Breast epithelium (tissue), 4 donors: Measurements from ENCODE around the gene POSTN. TPM values are rescaled to one million over a fixed set of nuclear protein-coding genes. Genes with fewer than 3 reads are reported as not detected.

Experiments
- DNase-seq, 2 donors: peaks; one replicate each; pipeline ENCODE4 v3.0.0-alpha.2; 2019; ENCODE audit warnings: low spot score in 2 of 2
- H3K27ac ChIP-seq, 2 donors: fragments of 200-600 bp; sonication (generic) in 1 of 2; one replicate each; pipeline ENCODE4 v1.5.1; 2016 to 2019; ENCODE audit warnings: mild to moderate bottlenecking in 1 of 2
- H3K27me3 ChIP-seq, 2 donors: fragments of 200-600 bp; sonication (generic) in 1 of 2; one replicate each; pipeline versions ENCODE4 v1.5.1 to v1.6.0; 2017 to 2019; ENCODE audit warnings: control low read depth in 1 of 2, mild to moderate bottlenecking in 1 of 2
- H3K36me3 ChIP-seq: fragments of 200-600 bp; one replicate; pipeline ENCODE4 v1.5.1; 2019
- H3K4me1 ChIP-seq, 2 donors: fragments of 200-600 bp; sonication (generic); one replicate each; pipeline ENCODE4 v1.5.1; 2016 to 2019; ENCODE audit warnings: control low read depth in 1 of 2
- H3K4me3 ChIP-seq, 3 donors: fragments of 200-600 bp; sonication (generic); 1 replicate in 2 of 3; 2 replicates in 1 of 3; pipeline ENCODE4 v1.5.1; 2016 to 2019; ENCODE audit warnings: mild to moderate bottlenecking in 3 of 3, moderate library complexity in 2 of 3
- H3K9me3 ChIP-seq, 2 donors: fragments of 200-600 bp; sonication (generic) in 1 of 2; one replicate each; pipeline ENCODE4 v1.5.1; 2016 to 2019; ENCODE audit warnings: control low read depth in 1 of 2
- POLR2A ChIP-seq: fragments of 450-650 bp; IDR thresholded peaks from one replicate; pipeline ENCODE4 v1.6.1; 2016; ENCODE audit warnings: antibody characterized with exemption, mild to moderate bottlenecking, moderate library complexity
- POLR2AphosphoS5 ChIP-seq, 3 donors: sonication (generic); formaldehyde crosslinking; IDR thresholded peaks; one replicate each; pipeline ENCODE4 v1.6.1; 2017; ENCODE audit warnings: antibody characterized with exemption in 3 of 3
- intact Hi-C: fragments of 100-400 bp; cut with DNase I; formaldehyde crosslinking; loops from one replicate; pipeline ENCODE4 v1.15.1; 2023; ENCODE audit warnings: low total_unique reads
- total RNA-seq, 3 donors: library from RNA; depleted of rRNA; stranded (reverse); fragments of >200 nt; gene quantifications; one replicate each; pipeline ENCODE4 v1.1.0, GENCODE V29; 2016
- TF ChIP-seq, protein P1 (sequence below), 3 donors: fragments of 450-650 bp; IDR thresholded peaks; one replicate each; pipeline ENCODE4 v1.5.1; 2016 to 2017; ENCODE audit warnings: antibody characterized with exemption in 3 of 3, mild to moderate bottlenecking in 3 of 3, moderate library complexity in 3 of 3

POSTN gene, protein sequence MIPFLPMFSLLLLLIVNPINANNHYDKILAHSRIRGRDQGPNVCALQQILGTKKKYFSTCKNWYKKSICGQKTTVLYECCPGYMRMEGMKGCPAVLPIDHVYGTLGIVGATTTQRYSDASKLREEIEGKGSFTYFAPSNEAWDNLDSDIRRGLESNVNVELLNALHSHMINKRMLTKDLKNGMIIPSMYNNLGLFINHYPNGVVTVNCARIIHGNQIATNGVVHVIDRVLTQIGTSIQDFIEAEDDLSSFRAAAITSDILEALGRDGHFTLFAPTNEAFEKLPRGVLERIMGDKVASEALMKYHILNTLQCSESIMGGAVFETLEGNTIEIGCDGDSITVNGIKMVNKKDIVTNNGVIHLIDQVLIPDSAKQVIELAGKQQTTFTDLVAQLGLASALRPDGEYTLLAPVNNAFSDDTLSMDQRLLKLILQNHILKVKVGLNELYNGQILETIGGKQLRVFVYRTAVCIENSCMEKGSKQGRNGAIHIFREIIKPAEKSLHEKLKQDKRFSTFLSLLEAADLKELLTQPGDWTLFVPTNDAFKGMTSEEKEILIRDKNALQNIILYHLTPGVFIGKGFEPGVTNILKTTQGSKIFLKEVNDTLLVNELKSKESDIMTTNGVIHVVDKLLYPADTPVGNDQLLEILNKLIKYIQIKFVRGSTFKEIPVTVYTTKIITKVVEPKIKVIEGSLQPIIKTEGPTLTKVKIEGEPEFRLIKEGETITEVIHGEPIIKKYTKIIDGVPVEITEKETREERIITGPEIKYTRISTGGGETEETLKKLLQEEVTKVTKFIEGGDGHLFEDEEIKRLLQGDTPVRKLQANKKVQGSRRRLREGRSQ
- 10 to 100 TPM; 20.1 to 30.8 (median 27.8) TPM for total RNA-seq

DNA sequence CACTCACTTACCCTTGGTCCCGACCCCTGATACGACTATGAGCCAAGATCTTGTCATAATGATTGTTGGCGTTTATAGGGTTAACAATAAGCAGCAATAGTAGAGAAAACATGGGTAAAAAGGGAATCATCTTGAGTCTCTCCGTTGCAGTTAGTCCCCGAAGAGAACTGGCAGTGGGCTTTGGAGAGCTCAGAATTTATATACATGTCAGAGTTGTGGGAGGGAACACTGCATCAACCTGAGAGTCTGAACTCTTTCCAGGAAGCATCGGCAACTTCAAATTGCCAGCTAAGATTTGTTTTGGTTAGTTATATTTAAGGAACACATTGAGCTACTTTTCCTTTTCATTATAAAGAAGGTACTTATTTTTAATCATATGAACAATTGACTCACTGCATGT lies at the start of gene POSTN:
Gene POSTN (minus strand): TSS at position 172 of the 400 bp plus-strand sequence. CDS start 42 bp downstream, at position 130.
- Histone ChIP-seq H3K4me3 (peak within 1 kb of the TSS; percentile 3 to 50 (median 36)), H3K27me3 (no peaks in the 10 kb centered on the region), H3K4me1 (no peaks in the 10 kb centered on the region), H3K9me3 (no peaks in the 10 kb centered on the region), H3K36me3 (no peaks in the 10 kb centered on the region), H3K27ac (peak within 1 kb of the TSS; percentile 46 to 59)
- DNase-seq = no peak
- TF ChIP-seq POLR2A (no peak), POLR2AphosphoS5 (IDR thresholded peaks at IDR 0.05) (no peak)
- TF ChIP-seq, protein P1, sequence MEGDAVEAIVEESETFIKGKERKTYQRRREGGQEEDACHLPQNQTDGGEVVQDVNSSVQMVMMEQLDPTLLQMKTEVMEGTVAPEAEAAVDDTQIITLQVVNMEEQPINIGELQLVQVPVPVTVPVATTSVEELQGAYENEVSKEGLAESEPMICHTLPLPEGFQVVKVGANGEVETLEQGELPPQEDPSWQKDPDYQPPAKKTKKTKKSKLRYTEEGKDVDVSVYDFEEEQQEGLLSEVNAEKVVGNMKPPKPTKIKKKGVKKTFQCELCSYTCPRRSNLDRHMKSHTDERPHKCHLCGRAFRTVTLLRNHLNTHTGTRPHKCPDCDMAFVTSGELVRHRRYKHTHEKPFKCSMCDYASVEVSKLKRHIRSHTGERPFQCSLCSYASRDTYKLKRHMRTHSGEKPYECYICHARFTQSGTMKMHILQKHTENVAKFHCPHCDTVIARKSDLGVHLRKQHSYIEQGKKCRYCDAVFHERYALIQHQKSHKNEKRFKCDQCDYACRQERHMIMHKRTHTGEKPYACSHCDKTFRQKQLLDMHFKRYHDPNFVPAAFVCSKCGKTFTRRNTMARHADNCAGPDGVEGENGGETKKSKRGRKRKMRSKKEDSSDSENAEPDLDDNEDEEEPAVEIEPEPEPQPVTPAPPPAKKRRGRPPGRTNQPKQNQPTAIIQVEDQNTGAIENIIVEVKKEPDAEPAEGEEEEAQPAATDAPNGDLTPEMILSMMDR (IDR thresholded peaks at IDR 0.05) = no peak
- intact Hi-C loops = no loop called here

DNA sequence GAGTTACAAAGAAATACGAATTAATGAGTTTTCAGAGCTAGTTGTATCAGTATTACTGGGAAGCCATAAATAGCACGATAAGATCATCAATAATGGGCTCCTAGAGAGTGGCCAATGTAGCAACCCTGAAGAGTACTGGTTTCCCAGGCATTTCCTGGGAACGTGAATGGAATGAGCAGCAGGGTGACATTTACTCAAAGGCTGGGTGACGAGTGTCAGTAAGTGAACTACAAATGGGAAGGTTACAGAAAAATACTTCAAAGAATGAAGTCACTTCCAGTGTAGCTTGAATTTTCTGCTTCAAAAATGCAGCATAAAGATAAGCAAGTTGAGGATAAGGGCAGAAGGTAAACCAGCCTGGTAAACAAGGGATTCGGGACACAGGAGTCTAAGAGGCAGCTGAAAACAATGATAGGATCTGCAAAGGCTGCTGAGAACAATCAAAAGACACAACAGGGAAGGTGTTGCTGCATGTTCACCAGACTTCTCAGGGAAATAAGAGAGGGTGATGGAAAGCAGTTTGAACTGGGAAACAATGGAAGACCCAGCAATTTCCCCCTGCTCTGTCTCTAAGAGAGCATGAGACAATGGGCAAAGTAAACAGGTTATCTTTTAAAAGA lies 48.6 kb upstream of the POSTN start:
- no peak for DNase-seq
- Histone ChIP-seq H3K4me1 (no peaks in the 10 kb centered on the region), H3K27ac (no peak overlapping the region), H3K36me3 (no peaks in the 10 kb centered on the region), H3K4me3 (no peak overlapping the region), H3K27me3 (peaks cover 0 to 3% of the 10 kb centered on the region in 2 donors), H3K9me3 (no peaks in the 10 kb centered on the region)
- no peak for TF ChIP-seq POLR2AphosphoS5 (IDR thresholded peaks at IDR 0.05)
- TF ChIP-seq, protein P1 (IDR thresholded peaks at IDR 0.05) = no peak
- intact Hi-C loops = no loop called here

DNA sequence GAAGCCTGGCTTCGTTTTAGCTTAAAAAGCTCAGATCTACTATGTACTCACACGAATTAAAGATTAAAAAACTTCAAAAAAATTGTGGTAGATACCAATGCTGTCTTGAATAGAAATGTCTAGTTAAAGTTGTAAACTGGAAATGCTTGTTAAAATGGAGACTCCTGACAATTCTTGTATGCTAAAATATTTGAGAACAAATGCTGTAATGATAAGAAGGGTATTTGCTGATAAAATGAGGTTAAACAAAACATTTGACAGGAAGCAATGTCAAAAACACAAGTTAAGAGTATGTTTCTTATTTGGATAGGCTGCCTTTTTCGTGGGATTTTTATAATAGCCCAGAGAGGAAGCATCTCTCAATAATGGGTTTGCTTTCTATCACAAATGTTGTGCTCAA lies 48.0 kb upstream of the POSTN start:
- intact Hi-C loops = no loop called here
- Histone ChIP-seq H3K27ac (no peak overlapping the region), H3K4me1 (no peaks in the 10 kb centered on the region), H3K4me3 (no peak overlapping the region), H3K36me3 (no peaks in the 10 kb centered on the region), H3K9me3 (no peaks in the 10 kb centered on the region), H3K27me3 (peaks cover 0 to 3% of the 10 kb centered on the region in 2 donors)
- no peak for DNase-seq
- no peak for TF ChIP-seq POLR2AphosphoS5 (IDR thresholded peaks at IDR 0.05)
- TF ChIP-seq POLR2A = no peak
- TF ChIP-seq, protein P1 (IDR thresholded peaks at IDR 0.05) = no peak

DNA sequence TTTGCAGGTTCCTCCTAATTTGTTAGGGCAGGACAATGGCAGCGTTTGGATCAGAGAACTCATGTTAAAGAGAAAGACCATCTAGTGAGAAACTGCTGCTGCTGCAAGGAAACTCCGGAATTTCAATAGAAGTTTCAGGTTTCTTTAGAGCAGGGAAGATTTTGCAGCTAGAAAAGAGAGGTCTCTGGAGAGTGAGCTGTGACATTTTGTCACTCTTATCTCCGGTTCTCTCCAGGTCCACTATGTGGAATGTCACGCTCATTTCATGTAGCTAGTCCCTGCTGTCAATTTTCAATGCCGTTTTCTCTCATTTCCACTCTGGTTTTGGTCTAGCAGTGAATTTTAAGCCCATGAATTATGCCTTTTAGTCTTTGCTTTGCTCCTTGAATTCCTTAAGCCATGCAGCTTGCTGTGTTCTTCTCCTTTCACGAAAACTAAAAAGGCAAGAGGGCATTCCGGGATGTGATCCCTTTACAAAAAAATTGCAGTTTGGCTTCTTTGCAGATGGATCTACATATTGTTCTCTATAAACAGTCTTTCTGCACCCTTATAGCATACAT lies 46.7 kb upstream of the POSTN start:
- intact Hi-C loops = no loop called here

More for the DNA sequence above, 46.7 kb upstream of the POSTN start:
- no peaks in the 10 kb centered on the region for H3K9me3 ChIP-seq
- H3K36me3 ChIP-seq = no peaks in the 10 kb centered on the region
- no peaks in the 10 kb centered on the region for H3K4me1 ChIP-seq
- no peak for DNase-seq
- no peak for TF ChIP-seq POLR2A
- TF ChIP-seq POLR2AphosphoS5 (IDR thresholded peaks at IDR 0.05) = no peak
- TF ChIP-seq, protein P1 (IDR thresholded peaks at IDR 0.05) = no peak
- no peak overlapping the region for H3K4me3 ChIP-seq
- no peak overlapping the region for H3K27ac ChIP-seq
- peaks cover 0 to 3% of the 10 kb centered on the region in 2 donors for H3K27me3 ChIP-seq
